H9 (cell line): ENCODE data around the gene CFAP43. TPM values are rescaled to one million over a fixed set of nuclear protein-coding genes. Genes with fewer than 3 reads are reported as not detected.

Experiments used
- DNase-seq: peaks from one replicate; pipeline ENCODE4 v3.0.0-alpha.2; 2017
- H2AFZ ChIP-seq: one replicate; pipeline ENCODE4 v1.6.1; 2013; ENCODE audit warnings: mild to moderate bottlenecking, low read length, control low read depth, moderate library complexity
- H2AK5ac ChIP-seq: 2 replicates; pipeline ENCODE4 v1.6.1; 2013; ENCODE audit warnings: low read length, control low read depth, mixed read lengths; ENCODE audit not compliant: insufficient read length
- H2BK120ac ChIP-seq: one replicate; pipeline ENCODE4 v1.6.1; 2013; ENCODE audit warnings: low read depth, mild to moderate bottlenecking, low read length, control low read depth, inconsistent platforms; ENCODE audit not compliant: poor library complexity, severe bottlenecking
- H2BK12ac ChIP-seq: 2 replicates; pipeline ENCODE4 v1.6.1; 2013; ENCODE audit warnings: low read length, control low read depth, mixed read lengths, low read depth; ENCODE audit not compliant: insufficient read length
- H2BK15ac ChIP-seq: 2 replicates; pipeline ENCODE4 v1.6.1; 2013; ENCODE audit warnings: low read depth, low read length, control low read depth
- H2BK20ac ChIP-seq: one replicate; pipeline ENCODE4 v1.6.1; 2013; ENCODE audit warnings: low read depth, mild to moderate bottlenecking, low read length, control low read depth, inconsistent platforms; ENCODE audit not compliant: poor library complexity, severe bottlenecking
- H2BK5ac ChIP-seq: 2 replicates; pipeline ENCODE4 v1.6.1; 2013; ENCODE audit warnings: low read length, control low read depth, mixed read lengths; ENCODE audit not compliant: insufficient read length
- H3K14ac ChIP-seq: 2 replicates; pipeline ENCODE4 v1.6.1; 2013; ENCODE audit warnings: low read length, control low read depth; ENCODE audit not compliant: insufficient read depth
- H3K18ac ChIP-seq: 2 replicates; pipeline ENCODE4 v1.6.1; 2013; ENCODE audit warnings: low read depth, mild to moderate bottlenecking, mixed read lengths, low read length, control low read depth; ENCODE audit not compliant: insufficient read length
- H3K23ac ChIP-seq: 2 replicates; pipeline ENCODE4 v1.6.1; 2013; ENCODE audit warnings: low read length, control low read depth, mixed read lengths, low read depth; ENCODE audit not compliant: insufficient read length
- H3K23me2 ChIP-seq: 2 replicates; pipeline ENCODE4 v1.6.1; 2013; ENCODE audit warnings: low read depth, mild to moderate bottlenecking, mixed read lengths, low read length, control low read depth; ENCODE audit not compliant: insufficient read length, poor library complexity, severe bottlenecking
- H3K27ac ChIP-seq: 2 replicates; pipeline ENCODE4 v1.5.1; 2013; ENCODE audit warnings: low read length, control low read depth, mixed read lengths, low read depth; ENCODE audit not compliant: insufficient read length
- H3K27me3 ChIP-seq: 2 replicates; pipeline ENCODE4 v1.6.1; 2013; ENCODE audit warnings: low read length, control low read depth, inconsistent platforms; ENCODE audit not compliant: insufficient read depth
- H3K4ac ChIP-seq: 2 replicates; pipeline ENCODE4 v1.6.1; 2013; ENCODE audit warnings: low read depth, mild to moderate bottlenecking, control low read depth, inconsistent platforms, low read length, moderate library complexity
- H3K4me1 ChIP-seq: 2 replicates; pipeline ENCODE4 v1.6.1; 2013; ENCODE audit warnings: low read length, control low read depth, inconsistent platforms; ENCODE audit not compliant: insufficient read depth
- H3K4me2 ChIP-seq: 2 replicates; pipeline ENCODE4 v1.6.1; 2013; ENCODE audit warnings: low read length, control low read depth, mixed read lengths; ENCODE audit not compliant: insufficient read length, insufficient read depth
- H3K56ac ChIP-seq: 2 replicates; pipeline ENCODE4 v1.6.1; 2013; ENCODE audit warnings: low read depth, mild to moderate bottlenecking, mixed read lengths, low read length, control low read depth; ENCODE audit not compliant: insufficient read length
- H3K79me1 ChIP-seq: 2 replicates; pipeline ENCODE4 v1.6.1; 2013; ENCODE audit warnings: low read depth, mild to moderate bottlenecking, moderate library complexity, low read length, control low read depth, inconsistent platforms; ENCODE audit not compliant: insufficient read depth, poor library complexity, severe bottlenecking
- H3K79me2 ChIP-seq: 2 replicates; pipeline ENCODE4 v1.6.1; 2013; ENCODE audit warnings: low read length, control low read depth, inconsistent platforms; ENCODE audit not compliant: insufficient read depth
- H3K9ac ChIP-seq: 2 replicates; pipeline ENCODE4 v1.6.1; 2013; ENCODE audit warnings: low read length, control low read depth, mixed read lengths; ENCODE audit not compliant: insufficient read length; ENCODE audit errors: extremely low read depth
- H3K9me3 ChIP-seq: one replicate; pipeline ENCODE4 v1.6.1; 2013; ENCODE audit warnings: low read depth, low read length, inconsistent platforms; ENCODE audit not compliant: control insufficient read depth
- H3T11ph ChIP-seq: one replicate; pipeline ENCODE4 v1.6.1; 2013; ENCODE audit warnings: mild to moderate bottlenecking, low read length, control low read depth, inconsistent platforms
- H4K20me1 ChIP-seq: one replicate; pipeline ENCODE4 v1.6.1; 2013; ENCODE audit not compliant: control insufficient read depth, insufficient read length, insufficient read depth
- H4K5ac ChIP-seq: 2 replicates; pipeline ENCODE4 v1.6.1; 2013; ENCODE audit warnings: low read depth, mild to moderate bottlenecking, mixed read lengths, low read length, control low read depth; ENCODE audit not compliant: insufficient read length
- H4K8ac ChIP-seq: replicated peaks from 2 replicates; pipeline ENCODE4 v1.6.1; 2013; ENCODE audit warnings: low read length, control low read depth, mixed read lengths, low read depth; ENCODE audit not compliant: insufficient read length
- H4K91ac ChIP-seq: 2 replicates; pipeline ENCODE4 v1.6.1; 2013; ENCODE audit warnings: low read depth, mild to moderate bottlenecking, moderate library complexity, mixed read lengths, low read length, control low read depth; ENCODE audit not compliant: insufficient read length
- H3K27ac Mint-ChIP-seq, 3 experiments: 2 replicates in 2 of 3; 3 replicates in 1 of 3; pipeline ENCODE4 v1.8.0; 2020 to 2021; ENCODE audit warnings: mixed read lengths in 3 of 3, mild to moderate bottlenecking in 1 of 3, moderate library complexity in 1 of 3
- H3K27me3 Mint-ChIP-seq: 2 replicates; pipeline ENCODE4 v1.8.0; 2021; ENCODE audit warnings: low read depth, mild to moderate bottlenecking, moderate library complexity, mixed read lengths
- H3K36me3 Mint-ChIP-seq, 3 experiments: 2 replicates in 2 of 3; 3 replicates in 1 of 3; pipeline ENCODE4 v1.8.0; 2020 to 2021; ENCODE audit warnings: low read depth in 3 of 3, mixed read lengths in 3 of 3; ENCODE audit not compliant: insufficient read depth in 1 of 3
- H3K4me1 Mint-ChIP-seq, 2 experiments: 2 replicates each; pipeline ENCODE4 v1.8.0; 2020; ENCODE audit warnings: mixed read lengths in 2 of 2
- H3K4me3 Mint-ChIP-seq, 2 experiments: 2 replicates in 1 of 2; 3 replicates in 1 of 2; pipeline ENCODE4 v1.8.0; 2020 to 2021; ENCODE audit warnings: mild to moderate bottlenecking in 2 of 2, mixed read lengths in 2 of 2, moderate library complexity in 1 of 2
- H3K9me3 Mint-ChIP-seq, 2 experiments: 2 replicates in 1 of 2; 3 replicates in 1 of 2; pipeline ENCODE4 v1.8.0; 2020; ENCODE audit warnings: mild to moderate bottlenecking in 2 of 2, mixed read lengths in 2 of 2, moderate library complexity in 1 of 2
- CTCF ChIP-seq: fragments of 200-600 bp; sonication (generic); conservative IDR thresholded peaks from 3 replicates; pipeline ENCODE4 v1.8.0; 2021; ENCODE audit warnings: antibody characterized with exemption, mild to moderate bottlenecking
- WGBS: extraction: QIAGEN DNeasy Blood & Tissue Kit; methylation state at CpG from one replicate; pipeline ENCODE4 v1.1.7; 2013; ENCODE audit warnings: missing lambda C conversion rate, low lambda C conversion rate, mixed read lengths; ENCODE audit not compliant: insufficient read length; ENCODE audit errors: extremely low coverage; 5-methylcytosine and 5-hydroxymethylcytosine counted together
- total RNA-seq: library from RNA; stranded (reverse); gene quantifications from 2 replicates; pipeline ENCODE4 v1.2.1, GENCODE V29; 2021

CFAP43 gene
- total RNA-seq, 1 experiment from 2014 or later: 0.26 TPM

- no peak for TF ChIP-seq CTCF
- peaks cover 11% of the 10 kb centered on the region in 2 experiments for H3K9me3 Mint-ChIP-seq
- Histone ChIP-seq H4K20me1 (no peaks in the 10 kb centered on the region), H3K79me2 (no peaks in the 10 kb centered on the region), H3K79me1 (no peaks in the 10 kb centered on the region), H3K4me1 (no peaks in the 10 kb centered on the region), H3K56ac (no peak overlapping the region), H3K18ac (no peak overlapping the region), H2BK20ac (no peak overlapping the region), H3K14ac (no peak overlapping the region), H3K23me2 (no peaks in the 10 kb centered on the region), H2BK5ac (no peak overlapping the region), H2AK5ac (no peak overlapping the region), H3K9ac (no peak overlapping the region), H2BK120ac (no peak overlapping the region), H2AFZ (no peak overlapping the region), H3K27ac (no peak overlapping the region), H3K23ac (no peak overlapping the region), H2BK15ac (no peak overlapping the region), H4K8ac (no peak overlapping the region), H4K5ac (no peak overlapping the region), H3K27me3 (no peaks in the 10 kb centered on the region), H2BK12ac (no peak overlapping the region), H3K4me2 (no peak overlapping the region), H3T11ph (no peak overlapping the region), H4K91ac (no peak overlapping the region), H3K4ac (no peak overlapping the region), H3K9me3 (no peaks in the 10 kb centered on the region)
- WGBS: no CpG with 5 or more reads among the region's 3 CpGs
- no peak overlapping the region for H3K27ac Mint-ChIP-seq
- peaks cover 3% of the 10 kb centered on the region; the same call in 1 of the 2 replicates for H3K27me3 Mint-ChIP-seq
- H3K36me3 Mint-ChIP-seq: peaks cover 0 to 12% (median 6%) of the 10 kb centered on the region in 3 experiments; a peak in 4 of 7 replicates
- H3K4me3 Mint-ChIP-seq: no peak overlapping the region
- no peak for DNase-seq
- peaks cover 2 to 6% of the 10 kb centered on the region in 2 experiments; a peak in 2 of 4 replicates for H3K4me1 Mint-ChIP-seq
These were observed 132.9 kb downstream of the CFAP43 start for GRCh38 chr10:104099269-104099668.
